Motor neuron (in vitro differentiated cells): Measurements from ENCODE around the gene DNAAF3. TPM values are rescaled to one million over a fixed set of nuclear protein-coding genes. Genes with fewer than 3 reads are reported as not detected.
A peak's percentile ranks its signal among the peaks of the same experiment; 100 is the strongest.
"Not testable (repeated sequence)": the region's sequence is repeated elsewhere in the genome, so short reads cannot be mapped to it uniquely, and the experiment has no call there.

Experiments
- ATAC-seq, 8 experiments: fragments of 200-7000 bp; cut with Tn5 transposase; replicated peaks in 6 of 8; 2 replicates each; pipeline ENCODE4 v1.8.0; 2021; ENCODE audit warnings: mild to moderate bottlenecking in 8 of 8, moderate library complexity in 8 of 8
- H3K27ac ChIP-seq, 2 donors: fragments of 250-450 bp; sonication (Bioruptor Pico); 2 replicates each; pipeline ENCODE4 v1.9.0; 2021; ENCODE audit warnings: antibody characterized with exemption in 2 of 2, mild to moderate bottlenecking in 2 of 2, moderate library complexity in 1 of 2
- H3K4me1 ChIP-seq, 2 donors: fragments of 250-450 bp; sonication (Bioruptor Pico); replicated peaks in 1 of 2; 2 replicates each; pipeline ENCODE4 v1.6.1; 2021; ENCODE audit warnings: antibody characterized with exemption in 2 of 2, mild to moderate bottlenecking in 2 of 2, moderate library complexity in 1 of 2
- H3K4me3 ChIP-seq, 5 donors: fragments of 250-450 bp; sonication (Bioruptor Pico); 2 replicates each; pipeline ENCODE4 v1.9.0; 2021; ENCODE audit warnings: antibody characterized with exemption in 5 of 5, mild to moderate bottlenecking in 5 of 5, moderate library complexity in 4 of 5
- WGBS, 10 experiments: fragments of 450-650 bp; shearing (Covaris generic); methylation state at CpG; one replicate each; pipeline ENCODE4 v1.0.0; 2022; 5-methylcytosine and 5-hydroxymethylcytosine counted together
- in situ Hi-C, 9 experiments: fragments of 400-800 bp; cut with MboI; loops; one replicate each; pipeline ENCODE4 v1.15.0; 2021; ENCODE audit warnings: low sequenced_read_pairs in 9 of 9, low pct_unique_long_range_greater_than_20kb in 2 of 9; ENCODE audit not compliant: unreplicated experiment in 9 of 9
- total RNA-seq, 8 experiments: library from RNA; unstranded; fragments of 300-600 nt; gene quantifications; 2 replicates each; pipeline versions ENCODE4 v1.2.3 to v1.2.4, GENCODE V29; 2022

The DNAAF3 gene
- 1 to 10 TPM in 6 of 8 experiments, under 1 TPM in 2; 0.41 to 7.2 (median 1.4) TPM for total RNA-seq

GRCh38 chr19:55166530-55167268 is at the start of gene DNAAF3:
Gene DNAAF3 (minus strand): TSS chr19:55166613. CDS start chr19:55166413, 200 bp downstream.
- peak within 1 kb of the TSS in 1 of 2 donors; percentile 66 for H3K27ac ChIP-seq
- 0 to 16% (median 0%) methylated on average over 1 to 14 of the region's 33 CpGs; no CpG with 5 or more reads in 2 of the 10 experiments for WGBS, 10 experiments
- peak; percentile 95 to 99 (median 97) for ATAC-seq
- H3K4me3 ChIP-seq = peak within 1 kb of the TSS; percentile 26 to 41 (median 34)
- in situ Hi-C loops = no loop called here
- no peaks in the 10 kb centered on the region for H3K4me1 ChIP-seq

- 60 to 100% (median 76%) methylated on average over 1 to 7 of the region's 7 CpGs; no CpG with 5 or more reads in 2 of the 10 experiments for WGBS, 10 experiments
Measured at GRCh38 chr19:55213547-55213946, 47.1 kb upstream of the DNAAF3 start.

GRCh38 chr19:55212447-55212846 is 46.0 kb upstream of the DNAAF3 start:
- WGBS, 10 experiments = 11 to 93% (median 47%) methylated on average over 2 to 3 of the region's 3 CpGs; no CpG with 5 or more reads in 7 of the 10 experiments
- H3K4me3 ChIP-seq = no peak overlapping the region
- H3K4me1 ChIP-seq = peaks cover 14 to 28% of the 10 kb centered on the region in 2 donors
- peak overlapping the region in 1 of 2 donors; percentile 43 for H3K27ac ChIP-seq
- peak in 6 of 8 experiments; percentile 4 to 55 (median 14) for ATAC-seq
- in situ Hi-C loops = no loop called here

More at GRCh38 chr19:55213547-55213946, 47.1 kb upstream of the DNAAF3 start:
- in situ Hi-C loops = no loop called here
- Histone ChIP-seq H3K27ac (no peak overlapping the region), H3K4me1 (peaks cover 19 to 31% of the 10 kb centered on the region in 2 donors), H3K4me3 (no peak overlapping the region)
- no peak for ATAC-seq

GRCh38 chr19:55209693-55210472 is 43.5 kb upstream of the DNAAF3 start:
- ATAC-seq = peak; percentile 47 to 76 (median 68)
- Histone ChIP-seq H3K4me3 (no peak overlapping the region), H3K4me1 (peaks cover 21 to 27% of the 10 kb centered on the region in 2 donors), H3K27ac (peak overlapping the region in 1 of 2 donors; percentile 67)
- WGBS, 10 experiments = 0 to 60% (median 31%) methylated on average over 2 to 5 of the region's 17 CpGs; no CpG with 5 or more reads in 2 of the 10 experiments
- in situ Hi-C loops = no loop called here

DNA sequence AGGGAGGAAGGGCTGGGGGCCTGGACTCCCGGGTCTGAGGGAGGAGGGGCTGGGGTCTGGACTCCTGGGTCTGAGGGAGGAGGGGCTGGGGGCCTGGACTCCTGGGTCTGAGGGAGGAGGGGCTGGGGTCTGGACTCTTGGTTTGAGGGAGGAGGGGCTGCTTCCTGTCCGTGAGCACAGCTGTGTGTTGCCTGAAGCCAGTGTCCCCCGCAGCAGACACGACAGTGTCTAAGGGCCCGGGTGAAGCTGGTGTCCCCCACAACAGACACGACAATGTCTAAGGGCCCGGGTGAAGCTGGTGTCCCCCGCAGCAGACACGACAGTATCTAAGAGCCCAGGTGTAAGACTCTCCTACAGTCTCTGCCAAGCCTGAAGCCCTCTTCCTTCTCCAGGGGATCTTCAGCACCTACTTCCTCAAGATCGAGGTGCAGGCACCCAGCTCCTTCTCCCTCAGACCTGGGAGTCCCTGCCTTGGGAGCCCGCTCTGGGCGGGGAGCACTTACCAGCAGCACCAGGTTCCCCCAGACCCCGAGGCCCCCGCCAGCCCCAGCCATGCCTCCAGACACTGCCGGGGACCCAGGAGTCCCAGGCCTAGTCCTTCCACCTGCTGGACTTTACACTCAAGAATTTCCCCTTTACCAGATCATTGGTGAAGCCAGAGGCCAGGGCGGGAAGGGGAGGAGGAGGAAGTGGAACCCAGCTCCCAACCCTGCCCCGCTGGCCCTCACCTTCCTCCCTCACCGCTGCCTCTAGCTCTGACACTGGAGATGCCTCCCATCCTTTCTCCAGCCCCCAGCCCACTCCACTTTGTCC is 42.7 kb upstream of the DNAAF3 start, which contains the start of gene PTPRH:
TSS of gene PTPRH (minus strand) at position 622 of the 813 bp plus-strand sequence. CDS start at position 554, 68 bp downstream.
- WGBS, 10 experiments = 60% methylated on average over 1 of the region's 18 CpGs; no CpG with 5 or more reads in 9 of the 10 experiments
- no peak within 1 kb of the TSS for H3K4me3 ChIP-seq
- peak in 3 of 8 experiments; percentile 2 to 6 (median 5) for ATAC-seq
- in situ Hi-C loops = no loop called here
- H3K4me1 ChIP-seq = peaks cover 21 to 27% of the 10 kb centered on the region in 2 donors
- peak within 1 kb of the TSS in 1 of 2 donors; percentile 67 for H3K27ac ChIP-seq

DNA sequence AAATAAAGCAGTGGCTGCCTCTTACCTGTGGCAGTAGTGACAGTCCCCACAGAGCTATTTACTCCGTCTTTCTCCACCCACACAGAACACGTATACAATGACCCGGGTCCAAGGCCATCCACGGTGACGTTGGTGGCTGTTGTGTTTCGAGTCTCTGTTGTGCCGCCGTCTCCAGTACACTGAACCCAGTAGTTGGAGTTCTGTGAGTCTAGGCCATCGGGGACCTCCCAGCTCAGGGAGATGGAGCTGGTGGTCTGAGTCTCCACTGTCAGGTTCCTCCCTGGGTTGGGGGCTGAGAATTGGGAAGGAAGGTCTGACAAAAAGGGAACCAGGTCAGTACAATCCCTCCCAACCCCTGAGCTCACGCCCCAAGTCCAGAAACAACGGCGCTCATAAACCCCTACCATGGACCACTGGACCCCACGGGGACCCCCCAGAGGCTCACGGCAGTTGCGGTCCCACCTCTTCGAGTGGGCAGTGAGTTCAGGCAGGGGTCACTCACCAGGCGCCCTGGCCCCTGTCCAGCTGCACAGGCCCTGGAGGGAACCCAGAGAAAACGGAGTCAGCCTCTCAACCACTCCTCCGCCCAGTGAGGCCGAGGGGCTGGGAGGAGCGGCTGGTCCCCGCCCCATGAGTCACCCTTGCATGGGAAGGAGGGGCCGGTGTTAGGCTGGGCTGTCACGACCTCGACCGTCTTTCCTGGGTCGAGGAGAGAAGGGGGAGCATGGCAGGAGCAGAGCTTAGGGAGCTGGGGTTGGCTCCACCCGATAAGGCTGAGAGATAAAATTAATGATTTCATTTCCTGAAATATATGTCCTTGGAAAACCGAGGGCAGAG is 40.5 kb upstream of the DNAAF3 start:
- Histone ChIP-seq H3K4me1 (peaks cover 18 to 22% of the 10 kb centered on the region in 2 donors), H3K27ac (peak overlapping the region in 1 of 2 donors; percentile 46), H3K4me3 (peak overlapping the region in 4 of 5 donors; percentile 11 to 46 (median 26))
- in situ Hi-C loops = no loop called here
- WGBS, 10 experiments = 0 to 70% (median 44%) methylated on average over 1 to 17 of the region's 29 CpGs; no CpG with 5 or more reads in 2 of the 10 experiments
- peak; percentile 74 to 95 (median 94) for ATAC-seq

GRCh38 chr19:55202199-55202598 is 35.8 kb upstream of the DNAAF3 start:
- WGBS, 10 experiments = 10 to 80% methylated on average over 2 of the region's 10 CpGs; no CpG with 5 or more reads in 8 of the 10 experiments
- in situ Hi-C loops, ATAC-seq, H3K4me3 ChIP-seq, H3K4me1 ChIP-seq, H3K27ac ChIP-seq: not testable (repeated sequence)

GRCh38 chr19:55199620-55200204 is 33.3 kb upstream of the DNAAF3 start:
- in situ Hi-C loops = no loop called here
- Histone ChIP-seq H3K27ac (no peak overlapping the region), H3K4me1 (no peaks in the 10 kb centered on the region), H3K4me3 (no peak overlapping the region)
- WGBS, 10 experiments = 42 to 94% (median 63%) methylated on average over 1 to 5 of the region's 5 CpGs; no CpG with 5 or more reads in 1 of the 10 experiments
- no peak for ATAC-seq

- no peaks in the 10 kb centered on the region for H3K4me1 ChIP-seq
- in situ Hi-C loops = no loop called here
- H3K27ac ChIP-seq = no peak overlapping the region
- peak in 1 of 8 experiments; percentile 28 for ATAC-seq
- WGBS, 10 experiments = 20 to 100% (median 61%) methylated on average over 1 to 5 of the region's 5 CpGs; no CpG with 5 or more reads in 5 of the 10 experiments
- H3K4me3 ChIP-seq = no peak overlapping the region
Measured at GRCh38 chr19:55198651-55199050, 32.2 kb upstream of the DNAAF3 start.

DNA sequence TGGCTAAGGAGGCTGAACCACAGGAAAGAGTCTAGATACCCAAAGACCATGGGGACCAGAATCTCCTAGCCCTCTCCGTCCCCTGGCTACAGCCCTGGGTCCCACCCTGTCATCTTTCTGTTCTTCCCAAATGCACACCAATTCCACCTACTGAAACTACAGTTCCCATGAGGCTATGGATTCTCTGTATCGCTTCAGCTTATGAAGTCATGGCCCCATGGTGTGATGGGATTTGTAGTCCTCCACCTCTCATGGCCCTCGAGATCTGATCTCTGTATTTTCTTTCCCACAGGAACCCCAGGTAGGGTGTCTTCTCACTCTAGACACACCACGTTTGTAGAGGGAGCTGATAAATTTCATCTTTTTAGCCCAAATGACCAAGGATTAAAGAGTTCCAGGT is 31.1 kb upstream of the DNAAF3 start:
- no peak overlapping the region for H3K27ac ChIP-seq
- no peaks in the 10 kb centered on the region for H3K4me1 ChIP-seq
- no peak overlapping the region for H3K4me3 ChIP-seq
- whole genome bisulfite sequencing, 10 experiments = 33 to 80% (median 50%) methylated on average over 1 to 3 of the region's 4 CpGs; no CpG with 5 or more reads in 2 of the 10 experiments
- peak in 1 of 8 experiments; percentile 40 for ATAC-seq
- in situ Hi-C loops = no loop called here

DNA sequence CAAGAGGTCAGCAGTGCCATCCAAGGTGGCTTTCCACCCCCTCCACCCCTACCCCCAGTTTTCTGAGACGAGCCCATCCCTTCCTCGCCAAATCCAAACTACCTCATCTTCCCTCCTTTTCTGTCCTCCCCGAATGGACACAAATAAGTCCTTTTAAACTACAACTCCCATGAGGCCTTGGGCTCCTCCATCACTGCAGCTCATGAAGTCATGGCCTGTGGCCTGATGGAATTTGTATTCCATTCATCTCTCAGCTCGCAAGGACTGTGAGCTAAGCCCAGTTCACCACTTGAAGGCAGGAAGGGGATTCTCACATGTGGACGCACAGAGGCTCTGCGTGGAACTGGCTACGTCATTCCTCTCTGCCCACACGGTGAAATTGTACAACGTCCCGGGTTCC is 30.4 kb upstream of the DNAAF3 start:
- peak in 1 of 8 experiments; percentile 54 for ATAC-seq
- in situ Hi-C loops = no loop called here
- 60 to 100% (median 82%) methylated on average over 2 to 5 of the region's 10 CpGs; no CpG with 5 or more reads in 6 of the 10 experiments for WGBS, 10 experiments

More for the DNA sequence above, 30.4 kb upstream of the DNAAF3 start:
- Histone ChIP-seq H3K4me1 (no peaks in the 10 kb centered on the region), H3K4me3 (no peak overlapping the region), H3K27ac (no peak overlapping the region)
